PC-9 (cell line): ENCODE data around the gene CLSTN1. TPM values are rescaled to one million over a fixed set of nuclear protein-coding genes. Genes with fewer than 3 reads are reported as not detected.

ENCODE experiments used
- BruUV-seq: library from RNA; stranded (reverse); fragments of 400-500 nt; replicated peaks from 2 replicates; lab custom pipeline; 2021; lab: Mats Ljungman, UMichigan
- CTCF ChIA-PET: fragments of 300-600 bp; sonication (Branson Sonifier 250); formaldehyde crosslinking; loops from one replicate; lab custom pipeline; 2022; ENCODE audit warnings: antibody characterized with exemption; lab: Charles Lee
- POLR2A ChIA-PET: fragments of 300-600 bp; sonication (Branson Sonifier 250); formaldehyde crosslinking; loops from one replicate; lab custom pipeline; 2022; ENCODE audit warnings: antibody characterized with exemption; ENCODE audit not compliant: unreplicated experiment; lab: Charles Lee
- DNase-seq, 2 experiments: peaks; one replicate each; pipeline versions ENCODE4 v3.0.0 to v3.0.0-alpha.2; 2015 to 2022; ENCODE audit warnings: mixed read lengths in 1 of 2
- H2AFZ ChIP-seq: fragments of 200-600 bp; sonication (generic); 2 replicates; pipeline ENCODE4 v1.8.1; 2017; ENCODE audit warnings: antibody characterized with exemption
- H3F3A ChIP-seq: fragments of 200-600 bp; sonication (generic); 2 replicates; pipeline ENCODE4 v1.8.1; 2017; ENCODE audit warnings: antibody characterized with exemption, mild to moderate bottlenecking, low read depth; ENCODE audit not compliant: insufficient read depth
- H3K27ac ChIP-seq: fragments of 200-600 bp; sonication (generic); 2 replicates; pipeline ENCODE4 v1.6.1; 2016; ENCODE audit warnings: mixed run types
- H3K27me3 ChIP-seq: fragments of 200-600 bp; sonication (generic); 2 replicates; pipeline ENCODE4 v1.6.1; 2016; ENCODE audit warnings: low read depth, mixed run types; ENCODE audit not compliant: insufficient read depth
- H3K36me3 ChIP-seq: fragments of 200-600 bp; sonication (generic); 2 replicates; pipeline ENCODE4 v1.6.1; 2016; ENCODE audit warnings: low read depth, mixed run types
- H3K4me1 ChIP-seq: fragments of 200-600 bp; sonication (generic); replicated peaks from 2 replicates; pipeline ENCODE4 v1.6.1; 2016; ENCODE audit warnings: mixed run types; ENCODE audit not compliant: insufficient read depth
- H3K4me2 ChIP-seq: fragments of 200-600 bp; sonication (generic); 2 replicates; pipeline ENCODE4 v1.6.1; 2017; ENCODE audit warnings: mixed run types
- H3K4me3 ChIP-seq: fragments of 200-600 bp; sonication (generic); 2 replicates; pipeline ENCODE4 v1.6.1; 2016; ENCODE audit warnings: mixed run types
- H3K79me2 ChIP-seq: fragments of 200-600 bp; sonication (generic); 2 replicates; pipeline ENCODE4 v1.6.1; 2017; ENCODE audit warnings: low read depth, mixed run types
- H3K9me2 ChIP-seq: fragments of 200-600 bp; sonication (generic); 2 replicates; pipeline ENCODE4 v1.8.1; 2017; ENCODE audit warnings: mild to moderate bottlenecking; ENCODE audit not compliant: insufficient read depth
- H3K9me3 ChIP-seq: fragments of 200-600 bp; sonication (generic); 2 replicates; pipeline ENCODE4 v1.8.1; 2016; ENCODE audit warnings: low read depth; ENCODE audit not compliant: insufficient read depth
- H4K20me1 ChIP-seq: fragments of 200-600 bp; sonication (generic); 2 replicates; pipeline ENCODE4 v1.8.1; 2017; ENCODE audit not compliant: insufficient read depth
- CTCF ChIP-seq: fragments of 200-600 bp; sonication (generic); conservative IDR thresholded peaks from 2 replicates; pipeline ENCODE4 v1.6.1; 2017; ENCODE audit warnings: mixed run types, antibody characterized with exemption, mild to moderate bottlenecking, moderate library complexity
- EZH2 ChIP-seq: fragments of 200-600 bp; sonication (generic); IDR thresholded peaks from 2 replicates; pipeline ENCODE4 v1.8.0; 2017; ENCODE audit warnings: antibody characterized with exemption, low read depth
- intact Hi-C: fragments of 100-400 bp; cut with micrococcal nuclease; formaldehyde crosslinking; loops from one replicate; pipeline ENCODE4 v1.10.0; 2022; ENCODE audit not compliant: unreplicated experiment
- total RNA-seq: library from RNA; stranded (reverse); gene quantifications from 2 replicates; pipeline ENCODE4 v1.2.3, GENCODE V29; 2021

CLSTN1 gene
- total RNA-seq, 1 experiment from 2014 or later: 140 TPM

DNA sequence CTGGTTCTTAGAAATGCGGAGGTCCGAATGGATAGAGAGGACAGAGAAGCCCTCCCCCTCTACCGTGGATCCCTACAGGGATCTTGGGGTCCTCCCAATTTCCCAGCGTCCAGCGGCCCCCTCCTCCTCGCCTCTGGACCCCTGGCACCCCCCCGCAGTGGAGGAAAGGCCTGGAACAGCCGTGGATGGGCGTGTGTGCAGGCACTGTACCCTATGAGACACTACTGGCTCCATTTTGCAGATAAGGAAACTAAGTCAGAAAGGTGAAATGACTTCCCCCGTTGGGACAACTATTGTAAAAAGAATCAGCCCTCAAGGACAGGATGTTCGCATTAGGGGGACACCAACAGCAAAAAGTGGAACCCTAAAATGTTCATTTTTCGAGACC lies 931 bp upstream of the CLSTN1 start:
- peaks cover 8% of the 10 kb centered on the region for H4K20me1 ChIP-seq
- TF ChIP-seq CTCF (no peak), EZH2 (no peak)
- H3K9me3 ChIP-seq: no peaks in the 10 kb centered on the region
- peaks cover 35% of the 10 kb centered on the region for H3K79me2 ChIP-seq
- no peaks in the 10 kb centered on the region for H3K36me3 ChIP-seq
- peaks cover 26% of the 10 kb centered on the region for H3F3A ChIP-seq
- H3K4me2 ChIP-seq: peak overlapping the region; percentile 77
- peak overlapping the region; percentile 61 for H3K27ac ChIP-seq
- ChIA-PET POLR2A (no interaction called here), CTCF (no interaction called here)
- intact Hi-C loops: loop anchor here (1.0 to 5.0 kb wide), 3 partner anchors 12 to 606 kb away; partner anchors contain the start of genes CENPS and UBE4B
- H2AFZ ChIP-seq: peak overlapping the region; percentile 35; the same call in 1 of the 2 replicates
- H3K9me2 ChIP-seq: no peaks in the 10 kb centered on the region
- no peaks in the 10 kb centered on the region for H3K27me3 ChIP-seq
- H3K4me1 ChIP-seq: peaks cover 36% of the 10 kb centered on the region
- no peak for DNase-seq
- H3K4me3 ChIP-seq: peak overlapping the region; percentile 7; the same call in 1 of the 2 replicates
- BruUV-seq: TSS peak; percentile 22

GRCh38 chr1:9823693-9823942 lies 147 bp downstream of the CLSTN1 start:
- TF ChIP-seq CTCF (no peak), EZH2 (no peak)
- peaks cover 44% of the 10 kb centered on the region for H3K79me2 ChIP-seq
- no peaks in the 10 kb centered on the region for H3K27me3 ChIP-seq
- ChIA-PET POLR2A (no interaction called here), CTCF (no interaction called here)
- H3K27ac ChIP-seq: no peak overlapping the region
- H4K20me1 ChIP-seq: peaks cover 8% of the 10 kb centered on the region
- peaks cover 29% of the 10 kb centered on the region for H3F3A ChIP-seq
- no peaks in the 10 kb centered on the region for H3K9me3 ChIP-seq
- no peaks in the 10 kb centered on the region for H3K36me3 ChIP-seq
- no peak overlapping the region for H2AFZ ChIP-seq
- no peak overlapping the region for H3K4me2 ChIP-seq
- H3K4me1 ChIP-seq: peaks cover 36% of the 10 kb centered on the region
- intact Hi-C loops: no loop called here
- H3K4me3 ChIP-seq: peak overlapping the region; percentile 95; the same call in 1 of the 2 replicates
- no peaks in the 10 kb centered on the region for H3K9me2 ChIP-seq
- no TSS peak for BruUV-seq
- DNase-seq: no peak

GRCh38 chr1:9822897-9823692 lies 670 bp downstream of the CLSTN1 start:
- Histone ChIP-seq H2AFZ (peak overlapping the region; percentile 55), H3K36me3 (no peaks in the 10 kb centered on the region), H4K20me1 (peaks cover 8% of the 10 kb centered on the region), H3K79me2 (peaks cover 48% of the 10 kb centered on the region), H3K27ac (no peak overlapping the region), H3K4me2 (peak overlapping the region; percentile 86), H3F3A (peaks cover 29% of the 10 kb centered on the region), H3K4me3 (peak overlapping the region; percentile 95), H3K9me2 (no peaks in the 10 kb centered on the region), H3K27me3 (no peaks in the 10 kb centered on the region), H3K4me1 (peaks cover 36% of the 10 kb centered on the region), H3K9me3 (no peaks in the 10 kb centered on the region)
- BruUV-seq: no TSS peak
- TF ChIP-seq EZH2 (no peak), CTCF (no peak)
- ChIA-PET POLR2A (no interaction called here), CTCF (no interaction called here)
- no peak for DNase-seq
- intact Hi-C loops: no loop called here
